ENCODE data around the gene CCND3.
A peak's percentile ranks its signal among the peaks of the same experiment; 100 is the strongest.
"Not testable (repeated sequence)": the region's sequence is repeated elsewhere in the genome, so short reads cannot be mapped to it uniquely, and the experiment has no call there.

The CCND3 gene

DNA sequence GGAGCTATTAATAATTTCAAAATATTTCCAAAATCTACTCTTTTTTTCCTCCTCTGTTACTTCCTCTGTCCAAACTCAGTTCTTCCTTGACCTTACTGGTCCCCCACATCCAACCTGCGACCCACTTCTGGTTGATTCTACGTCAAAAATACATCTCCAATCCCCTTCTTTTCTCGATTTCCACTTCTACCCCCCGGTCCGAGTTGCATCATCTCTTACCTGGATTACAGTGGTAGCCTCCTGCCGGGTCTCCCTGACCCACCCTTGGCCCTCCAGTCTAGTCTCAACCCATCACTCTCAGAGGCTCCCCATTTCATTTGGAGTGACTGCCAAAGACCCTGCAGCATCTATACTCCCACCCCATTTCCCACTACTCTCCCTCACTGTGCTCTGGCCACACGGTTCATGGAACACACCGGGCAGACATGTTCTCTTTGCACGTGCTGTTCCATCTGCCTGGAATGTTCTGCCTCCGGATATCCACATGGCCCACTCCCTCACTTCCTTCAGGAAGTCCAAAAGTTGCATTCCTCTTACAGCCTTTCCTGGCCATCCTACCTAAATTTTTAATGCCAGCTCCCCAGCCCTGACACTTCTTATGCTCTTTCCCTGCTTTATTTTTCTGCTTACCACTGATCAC lies 6.1 kb upstream of the CCND3 start:
- DNase-seq, result no peak

DNA sequence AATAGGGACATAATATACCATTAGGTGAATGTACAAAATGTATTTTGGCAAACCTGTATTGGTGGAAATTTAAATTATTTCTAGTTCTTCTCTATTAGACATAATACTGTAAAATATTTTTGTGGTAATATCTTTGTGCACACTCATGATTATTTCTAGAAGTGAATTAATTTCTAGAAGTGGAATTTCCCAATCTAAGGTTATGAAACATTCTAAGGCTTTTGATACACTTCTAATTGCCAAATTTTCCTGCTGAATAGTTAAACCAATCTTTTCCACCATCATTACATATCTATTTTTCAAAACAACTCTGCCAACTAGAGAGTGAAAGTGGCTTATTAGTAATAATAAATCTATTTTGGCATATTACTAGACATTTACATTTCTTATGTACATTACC lies 1.8 kb upstream of the CCND3 start:
- no peak for DNase-seq

DNA sequence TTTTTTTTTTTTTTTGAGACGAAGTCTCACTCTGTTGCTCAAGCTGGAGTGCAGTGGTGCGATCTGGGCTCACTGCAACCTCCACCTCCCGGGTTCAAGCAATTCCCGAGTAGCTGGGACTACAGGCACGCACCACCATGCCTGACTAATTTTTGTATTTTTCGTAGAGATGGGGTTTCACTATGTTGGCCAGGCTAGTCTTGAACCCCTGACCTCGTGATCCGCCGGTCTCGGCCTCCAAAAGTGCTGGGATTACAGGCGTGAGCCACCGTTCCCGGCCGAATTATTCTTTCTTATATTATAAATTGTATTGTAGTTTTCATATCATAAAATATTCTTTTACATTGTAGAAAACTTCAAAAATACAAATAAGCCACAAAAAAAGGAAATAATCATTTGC lies 1.3 kb upstream of the CCND3 start:
- not testable (repeated sequence) for DNase-seq

DNA sequence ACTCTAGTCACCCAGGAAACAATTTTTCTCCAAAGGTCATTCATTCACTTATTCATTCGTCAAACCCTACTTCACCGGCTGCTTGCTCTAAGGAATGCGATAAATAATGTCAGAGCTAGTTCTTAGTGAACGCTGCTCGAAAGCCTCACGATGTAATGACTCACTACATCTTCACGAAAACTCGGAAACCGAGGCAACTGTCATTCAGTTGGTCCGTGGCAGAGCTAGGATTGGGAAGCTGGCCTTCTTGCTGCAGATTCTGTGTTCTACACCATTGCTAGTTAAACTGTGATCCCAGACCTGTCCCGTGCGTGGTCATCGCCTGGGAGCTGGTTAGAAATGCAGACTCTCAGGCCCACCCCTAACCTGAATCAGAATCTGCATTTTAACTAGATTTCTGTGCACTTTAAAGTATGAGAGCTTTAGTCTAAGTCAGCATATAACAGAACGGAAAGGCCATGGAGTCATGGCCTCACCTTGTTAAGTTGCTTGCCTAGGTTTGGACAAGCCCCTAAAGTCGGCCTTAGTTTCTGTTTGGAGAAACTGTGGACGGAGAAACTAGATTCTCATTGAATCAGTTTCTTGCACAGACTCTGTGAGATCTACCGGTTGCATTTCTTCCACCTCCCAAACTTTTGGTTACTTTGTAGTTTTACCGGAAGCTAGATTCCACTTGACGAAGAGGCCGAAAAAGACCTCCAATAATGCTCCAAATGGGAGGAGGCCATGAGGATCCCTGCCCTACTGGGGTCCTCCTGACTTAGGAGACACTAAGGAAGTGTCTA lies 651 bp upstream of the CCND3 start:
- DNase-seq, result no peak

DNA sequence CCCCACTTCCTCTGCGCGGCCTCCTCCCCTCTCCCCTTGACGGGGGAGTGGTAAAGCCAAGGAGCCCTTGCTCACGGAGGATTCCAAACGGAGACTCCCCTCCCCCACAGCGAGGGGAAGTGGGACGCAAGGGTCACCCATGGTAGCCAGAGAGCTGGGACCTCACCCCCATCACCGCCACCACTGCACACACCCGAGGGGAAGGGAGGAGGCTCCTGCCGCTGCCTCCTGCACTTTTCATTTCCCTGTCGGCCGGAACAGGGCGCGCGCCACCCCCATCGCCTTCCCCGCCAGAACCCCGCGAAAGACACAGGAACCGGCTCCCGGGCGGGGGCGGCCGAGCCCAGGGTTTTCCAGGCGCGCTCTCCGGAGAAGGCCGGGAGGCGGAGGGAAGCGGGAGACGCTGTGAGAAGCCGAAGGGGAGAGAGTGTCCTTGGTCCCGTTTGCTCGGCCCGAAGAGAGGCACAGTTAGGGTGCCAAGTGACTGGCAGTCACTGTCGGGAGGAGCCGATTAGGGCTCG lies 789 bp downstream of the CCND3 start:
- DNase-seq, result peak; percentile 56

DNA sequence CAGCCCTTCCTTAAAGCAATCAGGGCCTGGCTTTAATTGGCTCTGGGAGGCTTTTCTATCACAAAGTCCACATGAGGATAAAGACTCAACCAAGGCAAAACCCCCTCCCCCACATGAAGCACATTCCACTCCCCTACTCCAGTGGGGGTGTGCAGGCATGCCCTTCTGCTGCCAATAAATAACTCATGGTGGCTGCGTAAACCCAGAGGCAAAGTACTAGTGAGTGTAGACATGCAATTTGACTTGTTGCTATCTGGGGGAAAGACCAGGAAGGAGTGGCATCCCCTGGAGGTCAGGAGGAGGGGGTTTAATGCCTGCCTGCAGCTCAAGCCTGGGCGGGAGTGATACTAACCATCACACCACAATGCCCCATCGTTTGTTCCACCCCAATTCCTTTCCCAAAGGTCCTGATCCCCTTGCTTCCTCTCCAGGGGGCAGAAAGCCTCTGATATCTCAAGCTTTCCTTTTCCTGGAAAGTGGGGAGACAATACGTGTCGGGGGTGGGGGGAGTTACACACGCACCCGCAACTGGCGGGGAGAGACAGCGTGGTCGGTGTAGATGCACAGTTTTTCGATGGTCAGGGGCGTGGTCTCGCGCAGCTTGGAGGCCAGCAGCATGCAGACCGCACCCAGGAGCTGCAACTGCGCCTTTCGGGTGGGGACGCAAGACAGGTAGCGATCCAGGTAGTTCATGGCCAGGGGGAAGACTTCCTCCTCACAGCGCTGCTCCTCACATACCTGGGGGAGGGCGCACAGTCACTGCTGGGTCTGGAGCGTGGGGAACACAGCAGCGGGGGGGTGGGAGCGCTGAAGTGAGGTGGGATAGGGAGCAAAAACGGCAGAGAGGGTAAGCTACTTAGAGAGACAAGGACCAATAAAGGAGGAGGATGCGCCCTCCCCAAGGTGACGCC lies 1.5 kb downstream of the CCND3 start:
- DNase-seq, result peak; percentile 44

DNA sequence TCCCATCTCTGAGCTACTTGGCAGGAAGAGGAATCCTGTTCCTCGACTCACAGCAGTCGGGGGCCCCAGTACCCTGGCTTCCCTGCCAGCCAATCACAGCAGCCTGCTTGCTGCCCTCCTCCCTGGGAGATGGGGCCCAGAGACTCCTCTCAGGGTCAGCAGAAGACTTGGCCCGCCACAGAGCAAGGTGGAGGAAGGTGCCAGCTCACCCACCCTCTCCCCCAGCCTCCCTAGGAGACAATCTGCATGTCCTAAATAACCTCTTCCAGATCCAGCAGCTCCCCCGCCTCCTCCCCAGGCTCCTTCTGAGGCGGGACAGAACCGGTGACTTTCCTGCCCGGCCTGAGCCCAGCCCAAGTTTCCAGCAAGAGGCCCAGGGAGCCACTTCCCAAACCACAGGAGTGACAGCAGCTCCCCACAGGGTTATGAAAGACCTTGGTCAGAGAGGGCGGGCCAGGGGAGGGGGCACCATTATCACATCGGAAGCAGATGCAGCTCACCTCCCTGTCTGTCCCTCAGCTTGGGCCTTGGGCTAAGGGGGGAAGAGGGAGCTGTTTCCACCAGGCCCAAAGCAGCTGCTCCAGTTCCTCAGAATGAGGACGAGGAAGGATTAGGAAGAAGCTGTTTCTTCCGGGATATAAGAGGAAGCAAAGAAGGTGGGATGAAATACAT lies 2.3 kb downstream of the CCND3 start:
- peak; percentile 29 for DNase-seq

DNA sequence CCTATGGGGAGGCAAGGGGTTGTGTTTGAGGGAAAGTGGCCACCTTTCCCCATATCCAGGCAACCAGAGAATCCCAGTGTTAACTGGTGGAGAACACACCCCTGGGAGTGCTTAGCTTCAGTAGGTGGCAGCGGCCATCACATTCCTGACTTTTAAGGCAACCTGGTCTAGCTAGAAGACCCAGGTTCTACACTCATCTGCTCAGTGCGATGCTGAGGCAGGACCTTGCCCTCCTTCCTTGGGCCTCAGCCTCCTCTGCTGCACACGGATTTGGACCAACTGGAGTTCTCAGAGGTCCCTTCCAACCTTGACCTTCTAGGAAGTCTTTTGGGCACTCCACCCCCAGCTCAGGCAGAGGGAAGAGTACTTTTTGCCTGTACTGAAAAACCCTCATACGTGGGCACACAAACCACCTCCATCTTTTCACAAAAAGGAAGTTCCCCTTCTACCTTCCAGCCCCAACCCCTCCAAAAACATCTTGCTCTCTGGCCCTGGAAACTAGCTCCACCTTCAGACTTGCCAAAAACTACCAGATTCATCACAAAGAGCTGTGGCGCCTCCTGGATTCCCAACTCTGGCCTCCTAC lies 2.9 kb downstream of the CCND3 start:
- DNase-seq, result no peak

DNA sequence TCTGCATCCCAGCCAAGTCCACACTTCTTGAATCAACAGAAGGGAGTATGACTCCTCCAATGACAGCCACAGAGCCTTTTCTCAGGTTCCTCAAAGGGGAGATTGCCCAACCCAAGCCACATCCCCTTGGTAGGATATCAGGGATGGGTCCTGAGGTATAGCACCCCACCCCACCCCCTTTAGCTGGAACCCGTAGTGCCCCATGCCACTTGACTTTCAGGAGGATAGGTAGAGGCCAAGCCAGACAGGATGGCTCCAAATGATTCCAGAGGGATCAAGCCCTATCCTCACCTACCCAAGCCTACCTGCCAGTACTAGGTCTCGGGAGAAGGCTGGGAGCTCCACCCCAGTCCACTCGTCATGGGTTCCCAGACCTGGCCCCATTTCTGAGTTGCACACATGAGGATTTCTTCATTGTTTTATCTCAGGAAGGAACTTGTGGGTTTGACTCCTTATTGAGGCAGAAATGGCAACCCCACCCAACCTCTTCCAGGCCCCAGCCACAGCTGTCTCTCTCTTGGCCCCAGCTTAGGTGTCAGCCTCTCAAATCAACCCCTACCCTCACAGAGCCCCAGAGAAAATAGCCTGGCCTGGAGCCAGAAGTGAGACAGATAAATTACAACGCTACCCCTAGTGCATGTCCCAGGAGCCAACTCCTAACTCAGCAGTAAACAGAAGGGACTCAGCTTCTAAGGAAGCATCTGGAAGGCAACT lies 3.6 kb downstream of the CCND3 start:
- peak; percentile 29 for DNase-seq

DNA sequence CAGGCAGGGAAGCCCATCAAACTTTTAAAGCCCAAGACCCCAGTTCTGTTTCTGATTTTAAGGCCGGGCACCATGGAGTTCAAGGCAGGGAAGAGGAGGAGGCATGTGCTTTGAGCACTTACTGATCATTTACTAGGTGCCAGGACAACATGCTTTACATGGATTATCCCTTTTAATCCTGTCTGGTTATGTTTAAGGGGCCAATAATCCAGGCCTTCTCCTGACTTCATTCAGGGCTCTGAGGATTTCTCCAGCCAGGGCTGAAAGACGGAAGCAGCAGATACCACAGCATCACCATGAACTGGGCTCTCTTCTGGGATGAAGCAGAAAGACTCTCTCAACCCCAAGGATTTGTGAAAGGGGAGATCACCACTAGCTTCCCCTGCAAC lies 4.1 kb downstream of the CCND3 start:
- DNase-seq, result no peak

DNA sequence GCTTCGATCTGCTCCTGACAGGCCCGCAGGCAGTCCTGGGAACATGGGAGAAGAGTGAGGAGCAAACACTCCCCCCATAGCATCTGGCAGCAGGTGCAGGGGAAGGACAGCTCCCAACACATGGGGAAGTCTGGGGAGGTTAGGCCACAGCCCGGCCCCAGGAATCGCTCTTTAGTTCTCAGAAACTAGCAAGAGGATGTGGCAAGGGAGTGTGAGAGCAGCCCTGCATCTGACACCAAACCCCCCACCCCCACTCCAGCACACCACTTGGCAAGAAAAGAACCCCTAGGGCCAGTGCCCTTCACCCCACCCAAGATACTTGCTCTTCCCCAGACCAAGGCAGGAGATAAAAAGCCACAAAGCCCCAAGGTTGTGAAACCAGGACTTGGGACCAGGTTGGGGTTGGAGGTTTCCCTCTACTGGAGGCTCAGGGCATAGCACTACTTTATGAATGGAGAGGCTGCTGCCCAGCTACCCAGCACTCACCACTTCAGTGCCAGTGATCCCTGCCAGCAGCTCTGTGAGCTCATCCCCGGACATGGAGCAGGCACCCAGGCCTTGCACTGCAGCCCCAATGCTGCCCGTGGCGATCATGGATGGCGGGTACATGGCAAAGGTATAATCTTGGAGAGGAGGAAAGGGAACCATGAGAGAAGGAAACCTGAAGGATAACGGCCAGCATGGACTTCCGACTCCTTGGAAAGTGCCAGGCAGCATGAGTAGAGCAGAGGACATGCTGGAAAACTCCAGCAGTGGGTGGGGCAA lies 5.4 kb downstream of the CCND3 start:
- DNase-seq, result peak; percentile 74

DNA sequence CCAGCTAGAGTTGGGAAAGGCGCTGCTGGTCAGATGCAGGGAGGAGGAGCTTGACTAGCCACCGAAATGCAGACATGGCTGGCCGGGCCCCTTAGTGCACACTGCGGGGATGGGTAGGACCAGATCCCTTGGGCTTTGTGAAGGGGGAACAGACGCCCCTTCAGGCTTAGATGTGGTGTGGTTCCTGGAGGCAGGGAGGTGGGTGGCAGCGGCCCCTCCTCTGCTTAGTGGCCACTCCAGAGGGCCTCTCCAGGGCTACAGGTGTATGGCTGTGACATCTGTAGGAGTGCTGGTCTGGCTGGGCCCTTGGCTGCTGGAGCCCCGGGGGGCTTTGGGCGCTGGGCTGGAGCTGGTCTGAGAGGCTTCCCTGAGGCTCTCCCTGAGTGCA lies 5.9 kb downstream of the CCND3 start:
- no peak for DNase-seq

DNA sequence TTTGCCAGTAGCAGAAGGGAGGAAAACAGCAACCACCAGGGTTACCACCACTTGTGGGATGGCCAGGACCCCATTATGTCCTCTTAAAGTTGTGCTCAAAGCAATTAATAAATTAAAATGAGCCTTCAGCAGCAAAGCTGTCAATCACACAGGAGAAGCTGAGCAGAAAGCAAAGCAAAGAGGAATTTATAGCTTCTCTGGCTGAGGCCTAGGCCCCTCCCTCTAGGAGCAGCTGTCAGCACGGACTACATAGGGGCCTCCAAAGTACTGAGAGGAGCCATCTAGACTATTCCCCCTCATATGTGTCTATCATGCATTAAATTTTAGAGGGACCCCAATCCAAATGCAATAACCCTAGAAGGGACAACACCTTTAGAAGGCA lies 6.4 kb downstream of the CCND3 start:
- DNase-seq, result no peak

DNA sequence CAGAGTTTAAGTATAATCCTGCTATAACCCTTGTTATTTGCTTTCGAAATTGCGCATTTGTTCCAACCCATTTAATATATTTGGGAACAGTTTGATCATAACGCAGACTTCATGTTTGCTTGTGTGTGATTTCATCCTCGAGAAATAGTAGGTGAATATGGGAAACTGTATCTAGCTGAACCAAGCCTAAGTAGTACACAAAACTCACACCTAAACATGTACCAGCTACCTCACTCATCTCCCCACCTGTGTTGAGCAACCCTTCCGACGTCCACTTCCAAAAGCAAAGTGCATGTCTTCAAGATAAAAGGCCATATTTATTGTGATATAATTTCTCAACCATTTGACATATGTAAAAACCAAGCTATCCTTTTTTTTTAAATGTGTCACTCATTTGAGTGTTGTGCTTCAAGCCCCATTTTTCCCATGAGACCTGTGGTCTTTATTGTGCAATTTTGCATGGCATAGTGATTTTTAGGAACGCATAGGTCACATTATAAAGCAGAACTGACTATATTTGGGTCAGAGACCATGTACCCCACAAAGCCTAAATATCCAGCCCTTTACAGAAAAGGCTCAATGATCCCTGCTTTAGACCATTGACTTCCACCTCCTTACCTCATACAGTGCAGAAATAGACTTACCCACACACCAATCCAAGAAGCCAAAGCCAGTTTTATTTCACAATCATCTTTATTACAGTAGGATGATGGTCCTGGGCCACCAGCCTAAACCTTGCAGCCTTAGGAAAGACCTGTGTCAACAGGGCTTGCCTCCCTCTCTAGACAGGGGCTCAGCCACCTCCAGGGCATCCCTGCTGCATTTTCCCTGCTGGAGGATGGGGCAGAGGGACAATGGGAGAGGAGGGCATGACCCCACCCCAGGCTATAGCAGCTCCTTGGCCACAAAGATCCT lies 7.1 kb downstream of the CCND3 start:
- no peak for DNase-seq

DNA sequence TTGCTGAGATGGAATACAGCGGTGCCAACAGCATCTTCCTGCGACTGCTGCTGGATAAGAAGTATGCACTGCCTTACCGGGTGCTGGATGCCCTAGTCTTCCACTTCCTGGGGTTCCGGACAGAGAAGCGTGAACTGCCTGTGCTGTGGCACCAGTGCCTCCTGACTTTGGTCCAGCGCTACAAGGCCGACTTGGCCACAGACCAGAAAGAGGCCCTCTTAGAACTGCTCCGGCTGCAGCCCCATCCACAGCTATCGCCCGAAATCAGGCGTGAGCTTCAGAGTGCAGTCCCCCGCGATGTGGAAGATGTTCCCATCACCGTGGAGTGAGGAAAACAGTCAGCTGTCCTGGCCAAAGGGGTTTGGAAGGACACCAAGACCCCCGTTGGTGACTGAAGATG lies 9.2 kb downstream of the CCND3 start:
- no peak for DNase-seq

DNA sequence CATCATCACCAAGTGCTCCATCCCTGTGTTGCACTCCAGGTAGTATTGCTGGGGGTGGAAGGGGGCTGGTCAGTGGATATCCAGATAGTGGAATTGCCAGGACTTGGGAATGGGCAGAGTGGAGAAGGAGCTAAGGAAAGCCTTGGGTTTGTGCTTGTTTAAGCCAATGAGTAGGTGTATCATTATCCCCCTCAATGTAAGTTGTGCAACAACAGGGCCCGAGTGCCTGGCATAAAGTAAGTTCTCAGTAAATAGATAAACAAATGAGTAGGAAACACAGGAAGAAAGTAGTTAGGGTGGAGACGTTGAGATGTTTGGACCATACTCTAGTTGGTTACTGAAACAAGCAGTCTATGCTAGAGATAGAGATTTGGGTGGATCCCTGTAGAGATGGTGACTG lies 9.8 kb downstream of the CCND3 start:
- DNase-seq, result no peak

DNA sequence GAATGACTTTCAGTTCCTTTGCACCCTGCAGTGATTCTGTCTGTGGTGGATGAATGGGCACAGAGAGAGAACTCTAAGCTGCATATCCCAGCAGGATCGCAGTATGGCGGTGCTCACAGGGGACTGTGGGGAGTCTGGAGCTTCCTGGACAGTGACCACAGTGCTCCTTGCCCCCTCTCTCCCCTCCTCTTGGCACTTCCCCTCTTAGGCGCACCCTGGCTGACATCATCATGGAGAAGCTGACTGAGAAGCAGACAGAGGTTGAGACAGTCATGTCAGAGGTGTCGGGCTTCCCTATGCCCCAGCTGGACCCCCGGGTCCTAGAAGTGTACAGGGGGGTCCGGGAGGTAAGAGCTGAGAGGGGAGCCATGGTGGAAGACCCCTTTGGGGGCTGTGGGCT lies 11.7 kb downstream of the CCND3 start:
- DNase-seq, result no peak

DNA sequence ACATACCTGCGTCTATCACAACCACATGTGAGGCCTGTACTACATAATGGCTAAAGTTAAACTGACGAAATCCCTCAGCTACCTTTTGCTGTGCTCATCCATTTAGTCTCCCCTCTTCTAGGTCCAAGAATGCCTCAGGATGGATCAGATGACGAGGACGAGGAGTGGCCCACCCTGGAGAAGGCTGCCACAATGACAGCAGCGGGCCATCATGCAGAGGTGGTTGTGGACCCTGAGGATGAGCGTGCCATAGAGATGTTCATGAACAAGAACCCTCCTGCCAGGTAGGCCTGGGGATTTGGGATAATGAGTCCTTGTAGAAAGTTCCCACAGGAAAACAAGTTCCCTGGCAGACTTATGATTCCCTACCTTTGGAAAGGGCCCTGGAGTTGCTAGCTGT lies 14.4 kb downstream of the CCND3 start:
- no peak for DNase-seq

DNA sequence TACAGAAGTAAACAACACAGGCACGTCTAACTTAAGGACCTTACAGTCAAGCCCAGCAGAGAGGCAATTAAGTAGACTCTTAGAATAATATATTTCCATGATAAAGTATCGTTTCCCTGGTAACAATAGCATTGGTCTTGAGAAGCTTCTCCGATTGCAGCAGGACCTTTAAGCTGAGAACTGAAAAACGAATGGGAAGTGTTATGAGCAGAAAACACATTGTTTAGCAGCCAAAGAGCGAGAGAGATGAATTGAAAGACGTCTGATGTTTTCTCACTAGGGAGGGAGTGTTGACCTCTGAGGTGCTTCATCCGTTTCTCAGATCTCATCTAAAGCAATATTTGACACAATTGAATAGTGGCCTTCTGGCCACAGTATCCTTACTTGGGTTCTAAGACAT lies 19.5 kb downstream of the CCND3 start:
- DNase-seq, result no peak

DNA sequence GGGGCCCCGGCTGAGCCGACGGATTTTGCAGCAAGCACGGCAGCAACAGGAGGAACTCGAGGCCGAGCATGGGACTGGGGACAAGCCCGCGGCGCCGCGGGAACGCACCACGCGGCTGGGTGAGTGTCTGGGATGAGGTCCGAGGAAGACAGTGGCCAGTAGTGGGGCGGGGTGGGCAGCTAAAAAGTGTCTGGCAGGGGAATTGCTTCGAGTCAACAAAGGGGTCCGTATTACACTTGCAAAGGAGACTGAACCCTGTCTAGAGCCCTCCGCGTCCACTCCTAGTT lies 20.0 kb downstream of the CCND3 start:
- DNase-seq, result no peak

Data from stimulated activated CD4-positive, alpha-beta T cell treated with anti-CD3 and anti-CD28 coated beads, Interleukin-4, amount 100 ng/mL, for 24 hours (primary cell).